Thymus (tissue), 2 donors: Measurements from ENCODE around the gene NKTR. TPM values are rescaled to one million over a fixed set of nuclear protein-coding genes. Genes with fewer than 3 reads are reported as not detected.

ENCODE experiments used
- polyA plus RNA-seq: library from polyadenylated mRNA; stranded (reverse); fragments of 200-250 nt; gene quantifications from one replicate; pipeline ENCODE4 v1.2.3, GENCODE V29; 2013
- total RNA-seq: library from RNA; stranded (reverse); fragments of 120-200 nt; gene quantifications from one replicate; pipeline ENCODE4 v1.2.4, GENCODE V29; 2013
- donor health status: healthy.

The NKTR gene
- total and polyA plus RNA-seq, 2 donors, result 32.1 to 52.9 TPM

Other genes starting within 250 kb of the NKTR start
- gene LYZL4, start 190.1 kb upstream of the NKTR start, total RNA-seq, result 0.14 TPM
- 0.46 TPM for gene LYZL4, start 190.1 kb upstream of the NKTR start, polyA plus RNA-seq
- 1.8 TPM for gene VIPR1, start 98.0 kb upstream of the NKTR start, total RNA-seq
- gene VIPR1, start 98.0 kb upstream of the NKTR start, polyA plus RNA-seq, result 4.4 TPM
- 20.9 TPM for gene SEC22C, start 18.7 kb upstream of the NKTR start, total RNA-seq
- 24.9 TPM for gene SEC22C, start 18.7 kb upstream of the NKTR start, polyA plus RNA-seq
- gene SS18L2, start 9.8 kb upstream of the NKTR start, total RNA-seq, result 39.9 TPM
- 88.1 TPM for gene SS18L2, start 9.8 kb upstream of the NKTR start, polyA plus RNA-seq
- gene ZBTB47, start 53.0 kb downstream of the NKTR start, total RNA-seq, result 2.5 TPM
- 5.1 TPM for gene ZBTB47, start 53.0 kb downstream of the NKTR start, polyA plus RNA-seq
- gene KLHL40, start 84.9 kb downstream of the NKTR start, total RNA-seq, result 0.14 TPM
- gene KLHL40, start 84.9 kb downstream of the NKTR start, polyA plus RNA-seq, result 0.16 TPM
- 1.7 TPM for gene HHATL, start 102.1 kb downstream of the NKTR start, total RNA-seq
- gene HHATL, start 102.1 kb downstream of the NKTR start, polyA plus RNA-seq, result 3.7 TPM
- gene CCDC13, start 172.6 kb downstream of the NKTR start, total RNA-seq, result 0.94 TPM
- gene CCDC13, start 172.6 kb downstream of the NKTR start, polyA plus RNA-seq, result 0.59 TPM
- 82.9 TPM for gene HIGD1A, start 203.8 kb downstream of the NKTR start, total RNA-seq
- 155 TPM for gene HIGD1A, start 203.8 kb downstream of the NKTR start, polyA plus RNA-seq
- gene ACKR2, start 208.8 kb downstream of the NKTR start, total RNA-seq, result 0.14 TPM
- 0.82 TPM for gene ACKR2, start 208.8 kb downstream of the NKTR start, polyA plus RNA-seq